HFF-Myc (cell line): Measurements from ENCODE around the gene TTC7B.
A peak's percentile ranks its signal among the peaks of the same experiment; 100 is the strongest.
"Not testable (repeated sequence)": the region's sequence is repeated elsewhere in the genome, so short reads cannot be mapped to it uniquely, and the experiment has no call there.

Source experiments
- DNase-seq: peaks from one replicate; pipeline ENCODE4 v3.0.0-alpha.2; 2011; ENCODE audit warnings: low read depth; ENCODE audit errors: extremely low read depth
- H3K4me3 ChIP-seq: replicated peaks from 2 replicates; pipeline ENCODE4 v1.5.1; 2011; ENCODE audit warnings: low read depth, mild to moderate bottlenecking, control low read depth, low read length
- CTCF ChIP-seq: IDR thresholded peaks from 2 replicates; pipeline ENCODE4 v1.5.1; 2012; ENCODE audit warnings: mild to moderate bottlenecking, low read depth, low read length, control low read depth; ENCODE audit errors: missing control alignments

The TTC7B gene

GRCh38 chr14:90830931-90831701, 14.9 kb upstream of the TTC7B start:
- no peak overlapping the region for H3K4me3 ChIP-seq
- DNase-seq = no peak
- TF ChIP-seq CTCF = no peak

GRCh38 chr14:90829677-90830076, 13.4 kb upstream of the TTC7B start:
- no peak for TF ChIP-seq CTCF
- H3K4me3 ChIP-seq = no peak overlapping the region

GRCh38 chr14:90828642-90829487, 12.6 kb upstream of the TTC7B start:
- H3K4me3 ChIP-seq = no peak overlapping the region
- DNase-seq = no peak
- no peak for TF ChIP-seq CTCF

More at GRCh38 chr14:90829677-90830076, 13.4 kb upstream of the TTC7B start:
- no peak for DNase-seq

- DNase-seq = peak; percentile 49
- TF ChIP-seq CTCF = no peak
- H3K4me3 ChIP-seq = peak overlapping the region; percentile 40
Measured at GRCh38 chr14:90827919-90828610, 11.8 kb upstream of the TTC7B start.

GRCh38 chr14:90823542-90823941, 7.3 kb upstream of the TTC7B start:
- not testable (repeated sequence) for H3K4me3 ChIP-seq, DNase-seq

GRCh38 chr14:90820958-90821357, 4.7 kb upstream of the TTC7B start:
- no peak for TF ChIP-seq CTCF
- H3K4me3 ChIP-seq = no peak overlapping the region
- DNase-seq = no peak
